H1 (cell line): ENCODE measurements around the gene ZNF669. TPM values are rescaled to one million over a fixed set of nuclear protein-coding genes. Genes with fewer than 3 reads are reported as not detected.

Experiments
- MAX ChIP-seq: IDR thresholded peaks from 2 replicates; pipeline ENCODE4 v1.6.1; 2012; ENCODE audit warnings: inconsistent platforms
- polyA plus RNA-seq, 7 experiments: library from polyadenylated mRNA; depleted of rRNA in 3 of 7; stranded (reverse) in 5 of 7; unstranded in 2 of 7; fragments of >200 nt in 5 of 7; fragments of 200-250 nt in 2 of 7; gene quantifications; 1 replicate in 5 of 7; 2 replicates in 1 of 7; 4 replicates in 1 of 7; pipeline versions ENCODE4 v1.2.1 to v1.2.3, GENCODE V29; 2011 to 2013; ENCODE audit warnings: missing spikeins in 2 of 7, mixed read lengths in 2 of 7
- total RNA-seq: library from RNA; stranded (reverse); fragmentation: NEBNext Ultra II Directional; extraction: Animal tissue kit (Norgen Biotek cat#: 25700); gene quantifications from 2 replicates; pipeline ENCODE4 v1.2.1, GENCODE V29; 2021

ZNF669 gene
- total and polyA plus RNA-seq, 2 of the 8 experiments (the other 6 are each of a cell fraction or from before 2014, with no cell fraction given) = 4.8 to 20.3 TPM

- TF ChIP-seq MAX = no peak
Observed at GRCh38 chr1:247070645-247071044, 33.5 kb downstream of the ZNF669 start (continued).
